Activated gamma-delta T cell treated with anti-CD3 and anti-CD28 coated beads, Interleukin-2, amount 50 U/mL, for 16 hours (primary cell): ENCODE measurements around the gene KRTAP16-1.

Experiments used
- DNase-seq: peaks from one replicate; pipeline ENCODE4 v3.0.0-alpha.2; 2020; ENCODE audit warnings: low read depth

Gene KRTAP16-1

DNA sequence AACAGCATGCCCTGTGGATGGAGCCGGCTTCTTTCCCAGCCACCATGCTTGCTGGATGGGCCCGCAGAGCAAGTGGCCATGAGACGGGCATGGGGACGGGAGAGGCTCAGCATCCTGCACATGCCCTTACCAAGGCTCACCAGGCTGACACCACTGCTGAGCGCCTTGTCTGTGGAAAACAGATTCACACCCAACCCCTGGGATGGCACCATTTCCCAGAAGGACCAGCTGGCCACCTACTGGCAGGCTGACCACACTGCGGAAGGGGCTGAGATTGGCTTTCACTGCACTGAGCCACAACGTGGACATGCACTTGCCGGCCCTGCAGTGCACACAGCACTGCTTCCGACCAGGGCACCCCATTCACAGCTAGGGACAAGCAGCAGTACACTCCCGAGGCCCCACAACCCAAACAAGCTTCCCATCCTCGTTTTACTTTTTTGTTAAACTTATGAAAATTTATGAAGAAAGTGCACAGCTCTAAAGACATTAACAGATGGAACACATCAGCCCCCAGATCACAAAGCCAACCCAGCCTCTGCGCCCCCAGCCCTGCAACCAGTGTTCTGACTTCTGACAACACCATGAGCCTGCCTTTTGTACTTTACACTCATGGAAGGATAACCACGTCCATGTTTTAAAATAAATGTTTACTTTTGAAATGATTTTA lies 20.3 kb upstream of the KRTAP16-1 start:
- DNase-seq = no peak

GRCh38 chr17:41328207-41328606 lies 19.1 kb upstream of the KRTAP16-1 start:
- no peak for DNase-seq

GRCh38 chr17:41327411-41328120 lies 18.5 kb upstream of the KRTAP16-1 start:
- no peak for DNase-seq

- no peak for DNase-seq
Measured at GRCh38 chr17:41326173-41327145, 17.4 kb upstream of the KRTAP16-1 start.

DNA sequence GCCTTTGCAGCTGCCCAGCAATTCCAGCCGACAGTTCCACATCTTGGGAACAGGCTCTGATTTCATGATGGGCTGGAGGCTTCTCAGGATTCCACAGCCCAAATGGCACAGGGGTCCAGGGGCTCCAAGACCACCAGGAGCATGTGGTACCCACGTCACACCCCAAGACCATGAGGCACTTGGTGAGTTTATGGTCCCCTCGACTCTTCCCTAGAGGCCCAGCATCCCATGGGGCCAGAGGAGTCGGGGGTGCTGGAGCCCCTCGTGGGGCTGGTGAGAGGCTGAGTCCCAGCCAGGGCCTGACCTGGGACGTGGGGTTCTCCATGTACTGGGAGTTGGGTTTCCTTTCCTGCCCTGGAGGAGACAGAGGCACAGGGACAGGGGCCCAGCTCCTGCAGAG lies 16.5 kb upstream of the KRTAP16-1 start:
- DNase-seq = no peak

DNA sequence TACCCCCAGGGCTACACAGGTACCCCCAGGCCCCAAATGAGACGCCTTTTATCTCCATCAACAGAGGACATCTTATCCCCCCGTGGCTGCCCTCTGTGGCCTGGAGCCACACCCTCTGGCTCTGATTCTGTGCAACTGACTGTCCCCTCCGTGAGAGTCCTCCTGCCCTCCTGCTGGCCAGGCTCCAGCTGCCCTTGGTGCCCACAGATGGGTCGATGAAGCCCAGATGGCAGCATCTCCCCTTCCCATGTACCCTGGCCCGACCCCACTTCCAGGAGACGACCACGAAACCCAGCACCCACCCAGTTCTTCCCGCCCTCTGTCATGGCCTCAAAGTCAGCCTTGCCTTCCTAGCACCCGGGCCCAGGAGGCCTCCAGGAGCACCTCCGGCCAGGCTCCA lies 16.0 kb upstream of the KRTAP16-1 start:
- no peak for DNase-seq

- DNase-seq = no peak
Measured at GRCh38 chr17:41324180-41325075, 15.3 kb upstream of the KRTAP16-1 start.

GRCh38 chr17:41322903-41323895 lies 14.1 kb upstream of the KRTAP16-1 start:
- DNase-seq = no peak

GRCh38 chr17:41322094-41322902 lies 13.2 kb upstream of the KRTAP16-1 start:
- no peak for DNase-seq

- DNase-seq = no peak
Measured at GRCh38 chr17:41318231-41318630, 9.1 kb upstream of the KRTAP16-1 start.

DNA sequence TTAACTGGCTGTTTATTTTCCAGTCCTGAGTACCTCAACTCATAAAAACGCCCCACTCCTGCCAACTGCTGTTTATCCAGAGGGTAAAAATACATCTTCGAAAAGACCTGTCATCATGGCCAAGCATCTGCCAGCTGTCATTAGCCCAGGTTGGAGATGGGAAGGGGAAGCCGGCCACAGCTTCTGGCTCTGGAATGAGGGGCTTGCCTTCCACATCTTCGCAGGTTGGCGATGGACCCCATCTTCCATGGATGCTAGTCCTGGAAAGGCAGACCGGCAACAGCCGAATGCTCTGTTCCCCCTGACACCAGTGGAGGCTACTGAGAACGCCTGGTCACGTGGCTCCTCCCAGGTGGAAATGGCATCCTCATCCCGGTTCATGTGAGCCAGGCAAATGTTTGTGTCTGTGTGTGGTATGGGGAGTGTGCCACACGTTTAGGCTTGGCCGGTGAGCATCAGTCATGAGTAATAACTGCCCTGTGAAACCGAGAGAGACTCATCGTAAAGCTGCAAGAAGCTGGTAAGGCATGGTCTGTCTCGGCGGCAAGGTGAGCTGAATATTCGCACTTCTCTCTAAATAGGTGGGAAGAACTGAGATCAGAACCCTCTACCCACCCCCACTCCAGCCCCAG lies 6.8 kb upstream of the KRTAP16-1 start:
- DNase-seq = no peak

GRCh38 chr17:41315204-41315794 lies 6.2 kb upstream of the KRTAP16-1 start, which contains the start of gene KRTAP17-1:
Gene KRTAP17-1, minus strand, starts transcription at chr17:41315710. Its CDS starts 60 bp downstream, at chr17:41315650.
- no peak for DNase-seq

GRCh38 chr17:41311111-41311510 lies 2.0 kb upstream of the KRTAP16-1 start:
- no peak for DNase-seq

- peak; percentile 60 for DNase-seq
Measured at GRCh38 chr17:41308251-41308917, 725 bp downstream of the KRTAP16-1 start.

DNA sequence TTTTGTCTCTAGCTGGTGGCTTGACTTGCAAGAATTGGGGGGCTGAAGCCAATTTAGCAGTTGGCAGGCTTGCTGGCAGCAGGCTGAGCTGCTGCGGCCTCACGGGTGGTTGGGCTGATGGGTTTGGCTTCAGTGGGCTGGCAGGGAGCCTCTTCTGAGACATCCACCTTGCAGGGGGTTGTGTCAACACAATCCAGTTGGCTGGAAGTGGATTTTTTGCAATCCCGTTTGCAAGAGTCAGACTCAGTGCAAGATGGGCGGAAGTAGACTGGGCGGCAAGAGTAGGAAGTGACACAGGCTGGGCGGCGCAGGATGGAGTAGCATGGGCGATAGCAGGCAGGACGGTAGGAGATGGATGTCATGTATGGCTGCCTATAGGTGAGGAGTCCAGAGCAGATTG lies 1.5 kb downstream of the KRTAP16-1 start:
- no peak for DNase-seq

DNA sequence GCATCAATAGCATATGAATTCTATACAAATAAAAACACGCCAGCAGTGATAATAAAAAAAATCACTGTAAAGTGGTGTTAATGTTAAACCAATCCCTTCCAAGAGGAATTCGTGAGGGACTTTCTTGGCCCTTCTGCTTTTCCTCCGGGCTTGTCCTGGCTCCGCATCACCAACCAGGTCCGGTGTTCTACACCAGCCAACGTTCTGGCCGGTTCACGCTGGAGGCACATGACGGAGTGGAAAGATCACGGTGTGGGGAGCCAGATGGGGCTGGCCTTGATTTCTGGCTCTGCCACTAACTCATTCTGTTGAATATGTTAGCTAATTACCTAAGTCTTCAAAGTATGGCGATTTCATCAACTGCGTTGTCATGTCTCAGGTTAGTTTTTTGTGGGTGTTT lies 5.0 kb downstream of the KRTAP16-1 start:
- DNase-seq = no peak

DNA sequence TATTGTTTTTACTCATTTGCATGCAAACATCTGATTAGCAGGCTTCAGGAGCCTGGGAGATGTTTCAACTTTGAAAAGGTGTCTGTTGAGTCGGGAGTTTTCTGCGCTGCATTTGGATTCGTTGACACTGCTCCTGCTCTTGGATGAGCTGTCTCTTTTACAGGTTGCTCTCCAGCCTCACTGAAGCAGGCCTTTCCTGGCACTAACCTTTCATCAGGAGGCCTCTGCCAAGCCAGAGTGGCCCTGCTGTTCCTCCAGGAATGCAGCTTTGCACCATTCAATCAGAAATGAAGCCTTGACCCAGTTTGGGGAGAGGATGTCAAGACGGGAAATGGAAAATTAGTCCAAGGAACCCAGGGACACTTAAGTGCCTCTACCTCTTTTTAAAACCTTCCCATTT lies 6.1 kb downstream of the KRTAP16-1 start:
- no peak for DNase-seq
